Astrocyte (in vitro differentiated cells and primary cell): ENCODE results near the gene DCTN4. TPM values are rescaled to one million over a fixed set of nuclear protein-coding genes. Genes with fewer than 3 reads are reported as not detected.

Experiments used
- DNase-seq: peaks from one replicate; pipeline ENCODE4 v3.0.0-alpha.2; 2010; ENCODE audit warnings: low read depth
- FAIRE-seq: peaks from 2 replicates; lab custom pipeline; 2011; peaks lifted over from hg19 to GRCh38; lab: Jason Lieb, UNC
- H2AFZ ChIP-seq: 2 replicates; pipeline ENCODE4 v1.6.0; 2012; ENCODE audit warnings: low read depth, low read length, inconsistent platforms
- H3K27ac ChIP-seq: 2 replicates; pipeline ENCODE4 v1.5.1; 2011; ENCODE audit warnings: low read depth, low read length, inconsistent platforms
- H3K27me3 ChIP-seq: 2 replicates; pipeline ENCODE4 v1.6.0; 2011; ENCODE audit warnings: low read length, inconsistent platforms; ENCODE audit not compliant: insufficient read depth
- H3K36me3 ChIP-seq: 2 replicates; pipeline ENCODE4 v1.5.1; 2011; ENCODE audit warnings: low read length, inconsistent platforms; ENCODE audit not compliant: insufficient read depth
- H3K4me1 ChIP-seq: 2 replicates; pipeline ENCODE4 v1.5.1; 2011; ENCODE audit warnings: low read length, inconsistent platforms; ENCODE audit not compliant: insufficient read depth
- H3K4me2 ChIP-seq: 2 replicates; pipeline ENCODE4 v1.6.0; 2012; ENCODE audit warnings: low read length, inconsistent platforms
- H3K4me3 ChIP-seq: 2 replicates; pipeline ENCODE4 v1.5.1; 2011; ENCODE audit warnings: low read depth, mild to moderate bottlenecking, low read length, inconsistent platforms; ENCODE audit not compliant: insufficient read depth
- H3K79me2 ChIP-seq: 2 replicates; pipeline ENCODE4 v1.6.0; 2012; ENCODE audit warnings: mild to moderate bottlenecking, low read length, inconsistent platforms; ENCODE audit not compliant: insufficient read depth
- H3K9ac ChIP-seq: 2 replicates; pipeline ENCODE4 v1.6.0; 2012; ENCODE audit warnings: mild to moderate bottlenecking, low read length, inconsistent platforms
- H3K9me3 ChIP-seq: 2 replicates; pipeline ENCODE4 v1.5.1; 2012; ENCODE audit warnings: low read depth, mild to moderate bottlenecking, low read length, inconsistent platforms; ENCODE audit not compliant: insufficient read depth
- H4K20me1 ChIP-seq: 2 replicates; pipeline ENCODE4 v1.6.0; 2012; ENCODE audit warnings: low read length, inconsistent platforms; ENCODE audit not compliant: insufficient read depth
- H3K27ac Mint-ChIP-seq: one replicate; pipeline ENCODE4 v1.8.0; 2021; ENCODE audit warnings: mild to moderate bottlenecking, mixed read lengths; ENCODE audit not compliant: unreplicated experiment
- H3K27me3 Mint-ChIP-seq: one replicate; pipeline ENCODE4 v1.8.0; 2021; ENCODE audit warnings: low read depth, mixed read lengths; ENCODE audit not compliant: unreplicated experiment
- H3K36me3 Mint-ChIP-seq: one replicate; pipeline ENCODE4 v1.8.0; 2021; ENCODE audit warnings: low read depth, mixed read lengths; ENCODE audit not compliant: unreplicated experiment
- H3K4me1 Mint-ChIP-seq: one replicate; pipeline ENCODE4 v1.8.0; 2021; ENCODE audit warnings: low read depth, mixed read lengths; ENCODE audit not compliant: unreplicated experiment
- H3K4me3 Mint-ChIP-seq: one replicate; pipeline ENCODE4 v1.8.0; 2021; ENCODE audit warnings: mild to moderate bottlenecking, moderate library complexity, mixed read lengths; ENCODE audit not compliant: unreplicated experiment
- H3K9me3 Mint-ChIP-seq: one replicate; pipeline ENCODE4 v1.8.0; 2021; ENCODE audit warnings: mild to moderate bottlenecking, mixed read lengths; ENCODE audit not compliant: unreplicated experiment
- CTCF ChIP-seq: IDR thresholded peaks from 2 replicates; pipeline ENCODE4 v1.5.1; 2011; ENCODE audit warnings: low read depth, mild to moderate bottlenecking, inconsistent platforms, low read length, moderate library complexity; ENCODE audit not compliant: insufficient read depth
- EZH2 ChIP-seq: IDR thresholded peaks from 2 replicates; pipeline ENCODE4 v1.6.1; 2012; ENCODE audit warnings: mild to moderate bottlenecking, low read length, inconsistent platforms; ENCODE audit not compliant: insufficient read depth
- total RNA-seq: library from RNA; stranded (reverse); gene quantifications from 2 replicates; pipeline ENCODE4 v1.2.1, GENCODE V29; 2021

DCTN4 gene
- total RNA-seq, 1 donor from 2014 or later: 57.0 TPM

- H3K9me3 ChIP-seq: no peaks in the 10 kb centered on the region
- H3K4me1 Mint-ChIP-seq: peaks cover 6% of the 10 kb centered on the region
- H4K20me1 ChIP-seq: peaks cover 15% of the 10 kb centered on the region
- peaks cover 58% of the 10 kb centered on the region for H3K79me2 ChIP-seq
- H3K27me3 ChIP-seq: no peaks in the 10 kb centered on the region
- H3K27ac Mint-ChIP-seq: peak overlapping the region; percentile 45
- H3K27ac ChIP-seq: no peak overlapping the region
- H3K36me3 Mint-ChIP-seq: peaks cover 17% of the 10 kb centered on the region
- DNase-seq: no peak
- FAIRE-seq: no peak
- peak overlapping the region; percentile 39 for H3K9ac ChIP-seq
- peaks cover 11% of the 10 kb centered on the region for H3K4me1 ChIP-seq
- no peaks in the 10 kb centered on the region for H3K27me3 Mint-ChIP-seq
- peaks cover 28% of the 10 kb centered on the region for H3K36me3 ChIP-seq
- H3K4me2 ChIP-seq: peak overlapping the region; percentile 91
- no peak overlapping the region for H2AFZ ChIP-seq
- TF ChIP-seq CTCF: no peak
- TF ChIP-seq EZH2: no peak
- H3K4me3 Mint-ChIP-seq: no peak overlapping the region
- no peaks in the 10 kb centered on the region for H3K9me3 Mint-ChIP-seq
- H3K4me3 ChIP-seq: peak overlapping the region; percentile 86
Measured at GRCh38 chr5:150757087-150757649, 1.6 kb downstream of the DCTN4 start.

DNA sequence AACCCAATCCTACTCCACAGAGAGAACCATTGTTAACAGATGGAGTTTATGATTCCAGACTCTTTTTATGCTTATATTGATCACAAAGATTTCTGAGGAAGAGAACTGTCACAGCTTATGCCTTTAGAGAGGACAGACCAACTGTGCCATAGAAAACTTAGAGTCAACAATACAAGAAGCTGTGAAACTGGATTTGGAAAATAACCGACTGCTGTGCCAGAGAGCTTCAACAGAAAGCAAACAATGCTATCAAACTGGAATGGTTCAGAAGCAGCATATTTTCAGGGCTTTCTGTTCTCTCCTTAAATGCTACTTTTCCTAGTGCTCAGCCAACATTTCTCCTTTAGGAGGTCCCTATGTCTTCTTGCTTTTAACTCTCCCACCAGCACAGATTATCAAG lies 5.0 kb downstream of the DCTN4 start:
- H3K27me3 ChIP-seq: no peaks in the 10 kb centered on the region
- peaks cover 14% of the 10 kb centered on the region for H3K36me3 Mint-ChIP-seq
- H3K4me2 ChIP-seq: no peak overlapping the region
- H2AFZ ChIP-seq: no peak overlapping the region
- H3K4me3 Mint-ChIP-seq: no peak overlapping the region
- H3K9me3 ChIP-seq: no peaks in the 10 kb centered on the region
- no peak overlapping the region for H3K9ac ChIP-seq
- TF ChIP-seq EZH2 (no peak), CTCF (no peak)
- peaks cover 86% of the 10 kb centered on the region for H3K79me2 ChIP-seq
- H3K9me3 Mint-ChIP-seq: no peaks in the 10 kb centered on the region
- H3K4me1 Mint-ChIP-seq: peaks cover 3% of the 10 kb centered on the region
- FAIRE-seq (no peak), DNase-seq (no peak)
- H4K20me1 ChIP-seq: peaks cover 31% of the 10 kb centered on the region
- peaks cover 5% of the 10 kb centered on the region for H3K4me1 ChIP-seq
- H3K27ac Mint-ChIP-seq: no peak overlapping the region
- H3K27me3 Mint-ChIP-seq: no peaks in the 10 kb centered on the region
- peaks cover 40% of the 10 kb centered on the region for H3K36me3 ChIP-seq
- no peak overlapping the region for H3K27ac ChIP-seq
- no peak overlapping the region for H3K4me3 ChIP-seq

GRCh38 chr5:150753463-150753862 lies 5.4 kb downstream of the DCTN4 start:
- Histone ChIP-seq H3K4me3 (no peak overlapping the region), H3K27me3 (no peaks in the 10 kb centered on the region), H3K9me3 (no peaks in the 10 kb centered on the region), H3K4me2 (no peak overlapping the region), H3K4me1 (peaks cover 5% of the 10 kb centered on the region), H4K20me1 (peaks cover 31% of the 10 kb centered on the region), H3K9ac (no peak overlapping the region), H2AFZ (no peak overlapping the region), H3K36me3 (peaks cover 40% of the 10 kb centered on the region), H3K27ac (no peak overlapping the region), H3K79me2 (peaks cover 88% of the 10 kb centered on the region)
- FAIRE-seq (no peak), DNase-seq (no peak)
- Mint-ChIP-seq H3K36me3 (peaks cover 14% of the 10 kb centered on the region), H3K9me3 (no peaks in the 10 kb centered on the region), H3K27me3 (no peaks in the 10 kb centered on the region), H3K4me1 (peaks cover 3% of the 10 kb centered on the region), H3K27ac (peak overlapping the region; percentile 16), H3K4me3 (no peak overlapping the region)
- TF ChIP-seq EZH2 (no peak), CTCF (no peak)
